Breast epithelium (tissue), 4 donors: ENCODE results near the gene GALNTL6. TPM values are rescaled to one million over a fixed set of nuclear protein-coding genes. Genes with fewer than 3 reads are reported as not detected.

Experiments used
- DNase-seq, 2 donors: peaks; one replicate each; pipeline ENCODE4 v3.0.0-alpha.2; 2019; ENCODE audit warnings: low spot score in 2 of 2
- H3K27ac ChIP-seq, 2 donors: fragments of 200-600 bp; sonication (generic) in 1 of 2; one replicate each; pipeline ENCODE4 v1.5.1; 2016 to 2019; ENCODE audit warnings: mild to moderate bottlenecking in 1 of 2
- H3K27me3 ChIP-seq, 2 donors: fragments of 200-600 bp; sonication (generic) in 1 of 2; one replicate each; pipeline versions ENCODE4 v1.5.1 to v1.6.0; 2017 to 2019; ENCODE audit warnings: control low read depth in 1 of 2, mild to moderate bottlenecking in 1 of 2
- H3K36me3 ChIP-seq: fragments of 200-600 bp; one replicate; pipeline ENCODE4 v1.5.1; 2019
- H3K4me1 ChIP-seq, 2 donors: fragments of 200-600 bp; sonication (generic); one replicate each; pipeline ENCODE4 v1.5.1; 2016 to 2019; ENCODE audit warnings: control low read depth in 1 of 2
- H3K4me3 ChIP-seq, 3 donors: fragments of 200-600 bp; sonication (generic); 1 replicate in 2 of 3; 2 replicates in 1 of 3; pipeline ENCODE4 v1.5.1; 2016 to 2019; ENCODE audit warnings: mild to moderate bottlenecking in 3 of 3, moderate library complexity in 2 of 3
- H3K9me3 ChIP-seq, 2 donors: fragments of 200-600 bp; sonication (generic) in 1 of 2; one replicate each; pipeline ENCODE4 v1.5.1; 2016 to 2019; ENCODE audit warnings: control low read depth in 1 of 2
- POLR2A ChIP-seq: fragments of 450-650 bp; IDR thresholded peaks from one replicate; pipeline ENCODE4 v1.6.1; 2016; ENCODE audit warnings: antibody characterized with exemption, mild to moderate bottlenecking, moderate library complexity
- POLR2AphosphoS5 ChIP-seq, 3 donors: sonication (generic); formaldehyde crosslinking; IDR thresholded peaks; one replicate each; pipeline ENCODE4 v1.6.1; 2017; ENCODE audit warnings: antibody characterized with exemption in 3 of 3
- intact Hi-C: fragments of 100-400 bp; cut with DNase I; formaldehyde crosslinking; loops from one replicate; pipeline ENCODE4 v1.15.1; 2023; ENCODE audit warnings: low total_unique reads
- total RNA-seq, 3 donors: library from RNA; depleted of rRNA; stranded (reverse); fragments of >200 nt; gene quantifications; one replicate each; pipeline ENCODE4 v1.1.0, GENCODE V29; 2016
- TF ChIP-seq, protein P1 (sequence below), 3 donors: fragments of 450-650 bp; IDR thresholded peaks; one replicate each; pipeline ENCODE4 v1.5.1; 2016 to 2017; ENCODE audit warnings: antibody characterized with exemption in 3 of 3, mild to moderate bottlenecking in 3 of 3, moderate library complexity in 3 of 3

GALNTL6 gene
- total RNA-seq, 3 donors from 2014 or later: 0.29 to 0.98 TPM; not detected in 1

DNA sequence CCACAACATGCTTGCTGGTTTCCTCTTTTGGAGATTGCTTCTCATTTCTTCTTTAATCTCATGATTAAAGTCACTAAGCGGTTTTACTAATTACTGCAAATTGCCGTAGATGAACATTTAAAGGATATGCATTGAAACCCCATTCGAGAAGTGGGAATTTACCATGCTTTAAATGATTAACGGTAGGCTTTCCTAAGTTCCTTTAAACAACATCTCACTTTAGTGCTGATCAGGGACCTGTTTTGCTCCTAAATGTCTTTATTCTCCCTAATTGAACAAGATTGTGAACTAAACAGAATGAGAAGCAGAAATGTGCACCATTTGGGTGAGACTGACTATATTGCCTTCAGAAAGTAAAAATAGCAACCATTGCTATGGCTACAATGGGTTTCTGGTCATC is 430.3 kb downstream of the GALNTL6 start:
- no peak for DNase-seq
- H3K27ac ChIP-seq: no peak overlapping the region
- H3K4me3 ChIP-seq: no peak overlapping the region
- no peaks in the 10 kb centered on the region for H3K4me1 ChIP-seq
- no peaks in the 10 kb centered on the region for H3K9me3 ChIP-seq
- no peak for TF ChIP-seq POLR2AphosphoS5 (IDR thresholded peaks at IDR 0.05)
- TF ChIP-seq POLR2A: no peak
- TF ChIP-seq, protein P1, sequence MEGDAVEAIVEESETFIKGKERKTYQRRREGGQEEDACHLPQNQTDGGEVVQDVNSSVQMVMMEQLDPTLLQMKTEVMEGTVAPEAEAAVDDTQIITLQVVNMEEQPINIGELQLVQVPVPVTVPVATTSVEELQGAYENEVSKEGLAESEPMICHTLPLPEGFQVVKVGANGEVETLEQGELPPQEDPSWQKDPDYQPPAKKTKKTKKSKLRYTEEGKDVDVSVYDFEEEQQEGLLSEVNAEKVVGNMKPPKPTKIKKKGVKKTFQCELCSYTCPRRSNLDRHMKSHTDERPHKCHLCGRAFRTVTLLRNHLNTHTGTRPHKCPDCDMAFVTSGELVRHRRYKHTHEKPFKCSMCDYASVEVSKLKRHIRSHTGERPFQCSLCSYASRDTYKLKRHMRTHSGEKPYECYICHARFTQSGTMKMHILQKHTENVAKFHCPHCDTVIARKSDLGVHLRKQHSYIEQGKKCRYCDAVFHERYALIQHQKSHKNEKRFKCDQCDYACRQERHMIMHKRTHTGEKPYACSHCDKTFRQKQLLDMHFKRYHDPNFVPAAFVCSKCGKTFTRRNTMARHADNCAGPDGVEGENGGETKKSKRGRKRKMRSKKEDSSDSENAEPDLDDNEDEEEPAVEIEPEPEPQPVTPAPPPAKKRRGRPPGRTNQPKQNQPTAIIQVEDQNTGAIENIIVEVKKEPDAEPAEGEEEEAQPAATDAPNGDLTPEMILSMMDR (IDR thresholded peaks at IDR 0.05): no peak
- H3K27me3 ChIP-seq: no peaks in the 10 kb centered on the region
- no peaks in the 10 kb centered on the region for H3K36me3 ChIP-seq
- intact Hi-C loops: no loop called here

GRCh38 chr4:172245516-172245915 is 432.3 kb downstream of the GALNTL6 start:
- no peaks in the 10 kb centered on the region for H3K9me3 ChIP-seq
- no peaks in the 10 kb centered on the region for H3K27me3 ChIP-seq
- H3K36me3 ChIP-seq: no peaks in the 10 kb centered on the region
- H3K4me1 ChIP-seq: no peaks in the 10 kb centered on the region
- H3K4me3 ChIP-seq: no peak overlapping the region
- no peak for DNase-seq
- TF ChIP-seq POLR2AphosphoS5 (IDR thresholded peaks at IDR 0.05): no peak
- TF ChIP-seq, protein P1 (IDR thresholded peaks at IDR 0.05): no peak
- no peak for TF ChIP-seq POLR2A
- intact Hi-C loops: no loop called here
- H3K27ac ChIP-seq: no peak overlapping the region

DNA sequence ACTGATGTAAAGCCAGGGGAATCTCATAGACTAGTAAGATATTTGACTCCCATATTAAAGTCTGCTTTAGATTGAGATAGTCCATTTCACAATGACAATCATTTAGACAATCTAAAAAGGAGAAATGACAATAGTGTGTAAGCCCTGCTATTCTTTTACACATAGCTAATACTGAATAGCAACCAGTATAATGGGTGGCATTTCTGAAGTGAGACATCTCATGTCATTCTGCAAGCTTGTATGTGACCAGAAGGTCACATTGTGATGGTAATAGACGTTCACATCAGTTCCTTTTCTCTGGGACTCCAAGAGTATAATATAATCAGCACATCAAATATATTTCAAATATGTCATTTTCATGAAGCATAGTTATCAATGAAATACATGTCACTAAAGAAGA is 440.2 kb downstream of the GALNTL6 start:
- DNase-seq: no peak
- intact Hi-C loops: no loop called here
- H3K36me3 ChIP-seq: no peaks in the 10 kb centered on the region
- no peak overlapping the region for H3K27ac ChIP-seq
- H3K4me3 ChIP-seq: no peak overlapping the region
- no peaks in the 10 kb centered on the region for H3K27me3 ChIP-seq
- no peak for TF ChIP-seq POLR2AphosphoS5 (IDR thresholded peaks at IDR 0.05)
- TF ChIP-seq, protein P1 (IDR thresholded peaks at IDR 0.05): no peak
- H3K4me1 ChIP-seq: no peaks in the 10 kb centered on the region
- H3K9me3 ChIP-seq: no peaks in the 10 kb centered on the region

- intact Hi-C loops: no loop called here
- Histone ChIP-seq H3K4me3 (no peak overlapping the region), H3K27ac (no peak overlapping the region), H3K4me1 (no peaks in the 10 kb centered on the region), H3K9me3 (no peaks in the 10 kb centered on the region), H3K36me3 (no peaks in the 10 kb centered on the region), H3K27me3 (no peaks in the 10 kb centered on the region)
- TF ChIP-seq POLR2AphosphoS5 (IDR thresholded peaks at IDR 0.05) (no peak), POLR2A (no peak)
- TF ChIP-seq, protein P1 (IDR thresholded peaks at IDR 0.05): no peak
- no peak for DNase-seq
These were observed 443.6 kb downstream of the GALNTL6 start for GRCh38 chr4:172256820-172257219.

DNA sequence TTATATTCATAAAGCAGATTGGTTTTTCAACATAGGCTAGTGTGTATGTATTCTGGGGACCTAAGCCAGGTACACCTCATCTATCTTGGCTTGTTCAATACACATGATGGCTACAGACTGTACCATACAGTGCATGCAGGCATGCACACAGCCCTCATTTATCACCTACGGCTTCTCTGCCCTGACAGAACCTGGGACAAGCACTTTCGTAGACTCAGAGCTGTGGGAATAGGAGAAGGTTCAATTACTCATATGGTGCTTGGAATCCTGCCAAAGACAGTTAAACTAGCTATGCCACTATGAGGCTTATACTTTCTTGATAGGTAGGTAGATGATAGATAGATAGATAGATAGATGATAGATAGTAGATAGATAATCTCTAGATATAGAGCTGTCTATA is 457.2 kb downstream of the GALNTL6 start:
- no peaks in the 10 kb centered on the region for H3K36me3 ChIP-seq
- H3K9me3 ChIP-seq: no peaks in the 10 kb centered on the region
- TF ChIP-seq, protein P1 (IDR thresholded peaks at IDR 0.05): no peak
- no peak for TF ChIP-seq POLR2A
- no peak for TF ChIP-seq POLR2AphosphoS5 (IDR thresholded peaks at IDR 0.05)
- H3K27me3 ChIP-seq: no peaks in the 10 kb centered on the region
- H3K27ac ChIP-seq: no peak overlapping the region
- no peaks in the 10 kb centered on the region for H3K4me1 ChIP-seq
- no peak for DNase-seq
- no peak overlapping the region for H3K4me3 ChIP-seq
- intact Hi-C loops: no loop called here
